ENCODE measurements around the gene KCTD4.
"Not testable (repeated sequence)": the region's sequence is repeated elsewhere in the genome, so short reads cannot be mapped to it uniquely, and the experiment has no call there.

The KCTD4 gene

DNA sequence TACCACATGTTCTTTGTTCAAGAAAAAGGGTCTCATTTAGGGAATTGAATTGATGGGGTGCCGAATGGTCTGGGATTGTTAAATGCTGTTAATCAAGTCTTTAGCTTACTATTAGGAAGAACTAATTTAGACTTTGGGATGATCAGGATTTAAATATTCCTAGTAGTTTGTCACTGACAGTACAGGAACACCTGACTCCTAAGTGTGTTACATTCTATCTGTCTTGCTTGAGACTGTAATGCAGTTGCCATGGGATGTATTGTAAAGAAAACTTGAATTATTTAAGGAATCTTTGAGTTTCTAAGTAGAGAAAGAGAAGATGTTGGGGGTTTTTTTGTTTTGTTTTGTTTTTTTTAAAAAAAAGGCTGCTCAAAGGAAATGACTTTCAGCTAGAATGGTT, 17.8 kb upstream of the KCTD4 start:
- no peak for FAIRE-seq
- DNase-seq (ENCODE audit: extremely low spot score, insufficient read length, low read depth), result no peak

DNA sequence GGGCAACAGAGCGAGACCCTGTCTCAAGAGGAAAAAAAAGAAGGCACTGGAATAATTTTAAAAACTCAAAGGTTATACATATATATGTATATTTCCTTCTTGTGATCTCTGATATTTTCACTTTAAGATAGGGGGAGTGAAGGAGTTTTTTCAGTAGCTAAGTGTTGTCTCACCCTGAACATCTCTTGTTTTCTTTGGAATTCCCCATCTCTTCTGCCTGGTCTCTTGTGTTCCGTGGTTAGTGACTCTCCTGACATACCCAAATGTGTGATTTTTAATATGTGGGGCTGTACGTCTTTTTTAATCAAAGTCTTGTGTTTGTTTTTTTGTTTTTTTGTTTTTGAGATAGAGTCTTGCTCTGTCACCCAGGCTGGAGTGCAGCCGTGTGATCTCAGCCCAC, 15.3 kb upstream of the KCTD4 start:
- peak; percentile 52 for FAIRE-seq
- no peak for DNase-seq (ENCODE audit: extremely low spot score, insufficient read length, low read depth)

DNA sequence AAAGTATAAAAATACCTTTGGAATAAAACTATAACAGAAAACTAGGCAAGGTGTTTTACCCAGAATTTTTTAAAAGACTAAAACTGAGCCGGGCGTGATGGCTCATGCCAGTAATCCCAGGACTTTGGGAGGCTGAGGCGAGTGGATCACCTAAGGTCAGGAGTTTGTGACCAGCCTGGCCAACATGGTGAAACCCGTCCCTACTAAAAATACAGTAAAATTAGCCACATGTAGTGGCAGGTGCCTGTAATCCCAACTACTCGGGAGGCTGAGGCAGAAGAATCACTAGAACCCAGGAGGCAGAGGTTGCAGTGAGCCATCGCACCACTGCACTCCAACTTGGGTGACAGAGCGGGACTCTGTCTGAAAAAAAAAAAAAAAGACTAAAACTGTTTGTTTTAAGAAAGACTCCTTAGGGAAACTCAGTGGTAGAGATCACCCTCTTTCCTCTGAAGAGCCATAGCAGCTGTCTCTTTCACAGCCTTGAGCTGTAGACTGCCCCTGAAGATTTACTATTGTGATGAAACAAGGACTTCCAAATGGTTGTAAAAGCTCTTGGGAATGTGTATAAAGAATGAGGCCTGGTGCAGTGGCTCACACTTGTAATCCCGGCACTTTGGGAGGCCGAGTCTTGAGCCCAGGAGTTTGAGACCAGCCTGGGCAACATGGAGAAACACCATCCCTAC, 14.7 kb upstream of the KCTD4 start:
- DNase-seq (ENCODE audit: extremely low spot score, insufficient read length, low read depth) (no peak), FAIRE-seq (no peak)

GRCh38 chr13:45209229-45209628, 8.4 kb upstream of the KCTD4 start:
- FAIRE-seq, result peak; percentile 24
- DNase-seq (ENCODE audit: extremely low spot score, insufficient read length, low read depth), result no peak

DNA sequence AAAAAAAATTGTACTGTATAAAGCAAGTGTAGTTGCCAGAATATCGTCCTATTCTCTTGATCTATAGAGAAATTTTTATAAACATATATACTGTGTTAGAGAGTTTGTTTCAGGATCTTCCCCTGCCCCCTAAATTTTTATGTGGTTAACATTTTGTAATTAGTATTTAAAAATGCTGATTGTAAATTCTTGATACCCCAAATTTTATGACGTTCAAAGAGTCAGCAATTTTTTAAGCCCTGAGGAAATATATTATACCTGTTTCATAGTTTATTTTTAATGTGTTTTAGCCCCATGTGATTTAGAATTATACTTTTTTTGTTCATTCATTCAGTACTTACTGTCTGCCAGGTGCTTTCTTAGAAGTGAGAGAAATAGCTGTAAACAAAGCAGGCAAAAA, 7.3 kb upstream of the KCTD4 start:
- no peak for FAIRE-seq

DNA sequence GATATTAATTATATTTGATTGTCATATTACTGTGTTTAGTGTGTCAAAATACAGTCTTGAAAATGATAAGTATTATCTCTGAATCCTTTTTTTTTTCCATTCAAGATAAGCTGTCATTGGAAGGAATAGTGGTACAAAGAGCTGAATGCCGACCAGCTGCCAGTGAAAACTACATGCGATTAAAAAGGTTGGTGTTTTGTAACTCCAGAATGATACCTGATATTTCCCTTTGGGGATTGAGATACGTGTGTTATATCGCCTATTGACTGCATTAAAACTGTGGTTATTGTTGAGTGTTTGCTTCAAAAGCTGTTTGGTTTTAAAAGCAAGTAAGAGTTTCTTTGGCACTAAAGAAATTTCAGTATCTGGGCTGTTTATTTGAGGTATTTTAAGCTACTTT, 6.5 kb upstream of the KCTD4 start:
- no peak for FAIRE-seq
- no peak for DNase-seq (ENCODE audit: extremely low spot score, insufficient read length, low read depth)

More for the DNA sequence above, 7.3 kb upstream of the KCTD4 start:
- no peak for DNase-seq (ENCODE audit: extremely low spot score, insufficient read length, low read depth)

GRCh38 chr13:45206340-45206739, 5.5 kb upstream of the KCTD4 start:
- DNase-seq (ENCODE audit: extremely low spot score, insufficient read length, low read depth), result no peak
- FAIRE-seq, result peak; percentile 47

- peak; percentile 31 for FAIRE-seq
- no peak for DNase-seq (ENCODE audit: extremely low spot score, insufficient read length, low read depth)
Measured at GRCh38 chr13:45205124-45205523, 4.3 kb upstream of the KCTD4 start.

GRCh38 chr13:45199711-45200110, 1.1 kb downstream of the KCTD4 start:
- peak; percentile 29 for FAIRE-seq

GRCh38 chr13:45198924-45199323, 1.9 kb downstream of the KCTD4 start:
- DNase-seq (ENCODE audit: extremely low spot score, insufficient read length, low read depth), result no peak
- FAIRE-seq, result no peak

More at GRCh38 chr13:45199711-45200110, 1.1 kb downstream of the KCTD4 start:
- no peak for DNase-seq (ENCODE audit: extremely low spot score, insufficient read length, low read depth)

DNA sequence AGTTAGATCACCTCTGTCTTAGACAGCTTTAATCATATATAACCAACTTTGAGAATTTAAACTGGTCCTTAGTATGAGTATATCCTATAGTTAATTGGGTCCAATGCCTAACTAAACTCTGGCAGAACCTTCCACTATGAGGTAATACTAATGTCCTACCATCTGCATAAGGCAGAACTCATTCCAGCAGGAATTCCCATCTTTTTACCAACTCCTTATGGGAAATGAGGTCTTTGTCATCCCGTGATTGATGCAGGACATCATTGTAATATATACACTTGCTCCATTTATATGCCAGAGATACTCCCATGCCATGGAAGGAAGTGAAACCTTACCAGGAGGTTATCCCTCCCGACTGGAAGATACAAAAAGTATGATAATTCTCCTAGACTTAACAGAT, 2.8 kb downstream of the KCTD4 start:
- DNase-seq (ENCODE audit: extremely low spot score, insufficient read length, low read depth) (no peak), FAIRE-seq (no peak)

DNA sequence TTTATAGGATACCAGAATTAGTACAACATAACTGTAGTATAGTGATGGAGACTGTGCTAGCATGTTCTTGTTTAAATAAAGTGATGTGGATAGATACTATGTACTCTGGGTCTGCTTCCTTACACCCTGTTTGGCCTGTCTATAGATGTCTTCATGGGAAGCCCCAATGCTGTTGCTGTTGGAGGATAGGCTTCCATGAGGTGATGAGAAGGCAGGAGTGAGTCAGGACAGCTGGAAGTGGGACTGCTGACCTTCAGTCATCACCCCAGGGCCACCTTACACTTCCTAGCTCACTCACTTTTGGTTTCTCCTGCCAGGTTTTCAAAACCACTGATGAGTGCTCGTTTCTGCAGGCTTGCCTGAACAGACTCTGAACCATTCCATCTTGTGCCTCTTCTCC, 4.2 kb downstream of the KCTD4 start:
- FAIRE-seq, result peak; percentile 59
- DNase-seq (ENCODE audit: extremely low spot score, insufficient read length, low read depth), result no peak

- DNase-seq (ENCODE audit: extremely low spot score, insufficient read length, low read depth), result no peak
- no peak for FAIRE-seq
Measured at GRCh38 chr13:45196096-45196495, 4.7 kb downstream of the KCTD4 start.

DNA sequence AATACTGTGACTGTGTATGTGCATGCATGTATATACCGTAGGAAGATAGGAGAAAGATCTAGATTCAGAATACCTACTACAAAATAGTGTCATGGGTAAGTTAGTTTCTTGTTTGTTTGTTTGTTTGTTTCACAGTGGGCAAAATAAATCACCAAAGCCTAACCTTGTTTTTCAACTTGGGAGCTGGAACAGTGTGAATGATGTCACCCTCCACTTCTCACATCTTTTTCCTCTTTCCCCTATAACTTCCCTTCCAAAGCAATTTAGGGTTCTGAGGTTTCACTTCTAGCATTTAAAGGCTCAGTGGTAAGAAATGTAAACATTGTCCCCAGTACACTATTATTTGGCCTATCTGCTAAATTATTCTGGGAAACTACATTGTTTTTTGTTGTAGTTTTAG, 5.4 kb downstream of the KCTD4 start:
- peak; percentile 59 for FAIRE-seq
- DNase-seq (ENCODE audit: extremely low spot score, insufficient read length, low read depth), result no peak

DNA sequence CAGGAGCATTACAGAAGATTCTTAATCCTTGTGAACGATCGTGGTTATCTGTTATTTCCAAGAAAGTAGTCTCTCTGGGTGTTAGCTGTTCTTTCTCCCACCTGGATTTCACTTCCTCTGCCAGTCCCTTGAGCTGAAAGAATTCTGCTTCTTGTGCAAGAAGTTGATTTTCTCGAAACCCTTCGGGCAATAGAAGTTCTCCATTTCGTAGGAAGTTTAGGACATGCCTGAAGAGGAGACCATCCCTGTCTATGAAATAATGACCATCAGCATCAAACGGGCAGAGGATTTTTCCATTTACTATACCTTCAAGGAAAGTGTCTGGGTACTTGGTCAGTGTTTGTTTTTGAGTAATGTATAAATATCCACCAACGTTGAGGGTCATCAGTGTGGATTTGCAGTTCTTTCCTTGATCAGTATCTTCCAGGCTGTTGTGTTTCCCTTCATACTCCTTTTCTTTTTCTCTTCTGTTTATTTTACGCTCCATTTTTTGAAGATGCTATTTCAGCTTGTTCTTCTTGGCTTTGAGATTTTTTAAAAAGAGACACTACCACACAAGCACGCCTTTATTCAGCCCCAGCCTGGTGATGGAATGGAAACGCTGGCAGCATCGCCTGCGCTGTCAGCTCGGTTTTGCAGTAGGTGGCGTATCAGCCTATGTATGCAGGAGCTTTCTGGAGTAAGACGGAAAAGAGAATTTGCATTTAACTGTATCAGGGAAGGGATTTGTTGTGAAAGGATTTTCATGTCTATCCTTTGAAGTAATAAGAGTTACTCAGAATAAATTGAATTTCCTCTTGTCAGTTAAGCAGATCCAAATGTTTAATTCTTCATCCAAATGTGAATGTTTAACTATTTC, 6.5 kb downstream of the KCTD4 start:
- DNase-seq (ENCODE audit: extremely low spot score, insufficient read length, low read depth) (no peak), FAIRE-seq (peak; percentile 52)

DNA sequence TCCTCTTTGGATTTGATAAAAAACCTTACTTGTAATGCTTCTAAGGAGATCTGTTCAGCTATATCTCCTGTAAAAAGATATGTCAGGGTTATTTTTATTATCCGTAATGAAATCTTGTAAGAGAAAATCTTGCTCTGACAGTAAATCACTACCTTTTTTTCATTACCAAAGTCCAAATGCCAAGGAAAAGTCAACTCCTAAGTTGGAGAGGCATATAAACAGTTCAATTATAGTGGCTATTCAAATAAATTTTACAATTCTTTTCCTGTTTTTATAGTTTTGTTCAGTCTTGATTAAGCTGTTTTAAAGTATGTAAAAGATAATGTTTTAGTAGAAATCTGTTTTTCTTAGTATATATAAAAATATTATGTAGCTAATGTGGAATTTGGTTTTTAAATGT, 9.0 kb downstream of the KCTD4 start:
- FAIRE-seq (no peak), DNase-seq (ENCODE audit: extremely low spot score, insufficient read length, low read depth) (no peak)

- DNase-seq (ENCODE audit: extremely low spot score, insufficient read length, low read depth); FAIRE-seq: not testable (repeated sequence)
Measured at GRCh38 chr13:45189511-45189910, 11.3 kb downstream of the KCTD4 start.

- DNase-seq (ENCODE audit: extremely low spot score, insufficient read length, low read depth); FAIRE-seq: not testable (repeated sequence)
Measured at GRCh38 chr13:45189077-45189476, 11.8 kb downstream of the KCTD4 start.

DNA sequence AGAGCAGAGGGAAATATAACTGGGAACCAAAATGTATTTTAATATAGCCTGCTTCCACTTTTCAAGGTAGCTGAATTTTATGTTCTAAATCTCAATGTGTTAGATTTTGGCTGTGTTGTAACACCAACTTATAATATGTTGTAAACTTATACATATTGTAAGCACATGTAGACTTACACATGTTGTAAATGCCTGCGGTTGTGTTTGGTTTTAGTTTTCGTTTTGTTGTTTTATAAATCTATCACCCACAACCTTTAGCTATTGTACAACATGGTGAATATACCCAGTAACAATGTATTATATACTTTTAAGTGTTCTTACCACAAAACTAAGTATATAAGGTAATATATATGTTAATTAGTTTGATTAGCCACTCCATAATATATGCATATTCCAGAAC, 15.6 kb downstream of the KCTD4 start:
- FAIRE-seq (no peak), DNase-seq (ENCODE audit: extremely low spot score, insufficient read length, low read depth) (no peak)

DNA sequence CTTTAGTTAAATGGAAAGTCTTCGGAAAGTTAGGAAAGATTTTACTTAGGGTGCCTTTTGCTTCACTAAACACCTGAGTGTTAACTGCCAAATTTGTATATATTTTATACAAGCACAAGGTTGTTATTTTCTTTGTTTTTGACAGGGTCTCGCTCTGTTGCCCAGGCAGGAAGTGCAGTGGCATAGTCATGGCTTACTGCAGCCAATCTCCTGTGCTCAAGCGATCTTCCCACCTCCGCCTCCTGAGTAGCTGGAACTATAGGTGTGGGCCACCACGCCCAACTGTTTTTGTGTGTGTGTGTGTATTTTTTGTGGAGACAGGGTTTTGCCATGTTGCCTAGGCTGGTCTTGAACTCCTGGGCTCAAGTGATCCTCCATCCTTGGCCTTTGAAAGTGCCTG, 16.2 kb downstream of the KCTD4 start:
- FAIRE-seq, result peak; percentile 26
- DNase-seq (ENCODE audit: extremely low spot score, insufficient read length, low read depth), result no peak

Data from GM18507 (cell line).